WTC11 (cell line): ENCODE results near the gene STAP2.

Experiments
- CREB1 ChIP-seq: sonication (generic); formaldehyde crosslinking; IDR thresholded peaks from 2 replicates; pipeline ENCODE4 v1.8.0; 2023; ENCODE audit warnings: mild to moderate bottlenecking, missing genetic modification reagents
- CREM ChIP-seq: sonication (generic); formaldehyde crosslinking; IDR thresholded peaks from 2 replicates; pipeline ENCODE4 v1.8.1; 2022; ENCODE audit warnings: mild to moderate bottlenecking, missing genetic modification reagents, moderate library complexity
- FOXK1 ChIP-seq: sonication (generic); formaldehyde crosslinking; IDR thresholded peaks from 2 replicates; pipeline ENCODE4 v1.8.0; 2022; ENCODE audit warnings: mild to moderate bottlenecking, moderate library complexity, missing genetic modification reagents
- HMGA2 ChIP-seq: fragments of 250-450 bp; sonication (Bioruptor Pico); IDR thresholded peaks from 2 replicates; pipeline ENCODE4 v1.4.0; 2021; ENCODE audit warnings: mild to moderate bottlenecking, moderate library complexity
- JUN ChIP-seq: sonication (generic); formaldehyde crosslinking; IDR thresholded peaks from 2 replicates; pipeline ENCODE4 v1.8.0; 2023; ENCODE audit warnings: mild to moderate bottlenecking, missing genetic modification reagents
- NR2C2 ChIP-seq: sonication (generic); formaldehyde crosslinking; IDR thresholded peaks from 2 replicates; pipeline ENCODE4 v1.8.0; 2022; ENCODE audit warnings: mild to moderate bottlenecking, missing genetic modification reagents
- SP1 ChIP-seq: sonication (generic); formaldehyde crosslinking; conservative IDR thresholded peaks from 2 replicates; pipeline ENCODE4 v1.8.1; 2022; ENCODE audit warnings: missing genetic modification reagents
- TF ChIP-seq, protein P1 (sequence below): sonication (generic); formaldehyde crosslinking; IDR thresholded peaks from 2 replicates; pipeline ENCODE4 v1.8.1; 2023; ENCODE audit warnings: mild to moderate bottlenecking, moderate library complexity, missing genetic modification reagents
- TF ChIP-seq, protein P2 (sequence below): fragments of 200-600 bp; IDR thresholded peaks from 2 replicates; pipeline ENCODE4 v1.8.0; 2022; ENCODE audit warnings: antibody characterized with exemption
- TF ChIP-seq, protein P3 (sequence below): sonication (generic); formaldehyde crosslinking; IDR thresholded peaks from 2 replicates; pipeline ENCODE4 v1.8.1; 2023; ENCODE audit warnings: mild to moderate bottlenecking, missing genetic modification reagents
- TF ChIP-seq, protein P4 (sequence below): sonication (generic); formaldehyde crosslinking; IDR thresholded peaks from 2 replicates; pipeline ENCODE4 v1.8.0; 2022; ENCODE audit warnings: mild to moderate bottlenecking, missing genetic modification reagents

DNA sequence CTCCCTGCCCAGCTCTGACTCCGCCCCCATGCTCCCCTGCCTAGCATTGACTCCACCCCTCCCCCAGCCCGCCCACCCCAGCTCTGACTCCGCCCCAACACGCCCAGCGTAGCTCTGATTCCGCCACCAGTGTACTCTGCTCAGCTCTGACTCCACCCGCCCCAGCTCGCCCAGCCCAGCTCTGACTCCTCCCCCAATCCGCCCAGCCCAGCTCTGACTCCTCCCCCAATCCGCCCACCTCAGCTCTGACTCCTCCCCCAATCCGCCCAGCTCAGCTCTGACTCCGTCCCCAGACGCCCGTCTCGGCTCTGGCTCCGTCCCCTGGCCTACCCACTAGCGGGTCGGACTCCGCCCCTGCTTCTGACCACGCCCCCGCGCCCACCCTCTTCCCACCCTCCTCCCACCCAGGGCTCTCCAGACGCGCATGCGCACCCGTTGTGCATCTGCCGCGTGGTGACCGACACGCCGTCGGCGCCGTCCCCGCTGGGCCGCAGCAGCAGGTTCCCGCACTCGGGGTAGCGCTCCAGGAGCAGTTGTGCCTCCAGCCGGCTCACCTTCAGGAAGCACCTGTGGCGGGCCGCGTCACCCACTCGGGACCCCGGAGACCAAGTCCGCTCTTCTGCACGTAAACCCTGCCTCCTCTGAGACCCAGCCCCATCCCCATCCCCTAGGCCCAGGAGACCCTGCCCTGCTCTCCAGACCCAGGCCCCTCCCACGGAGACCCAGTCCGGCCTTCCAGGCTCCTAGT, 10.2 kb downstream of the STAP2 start:
- TF ChIP-seq, protein P1, sequence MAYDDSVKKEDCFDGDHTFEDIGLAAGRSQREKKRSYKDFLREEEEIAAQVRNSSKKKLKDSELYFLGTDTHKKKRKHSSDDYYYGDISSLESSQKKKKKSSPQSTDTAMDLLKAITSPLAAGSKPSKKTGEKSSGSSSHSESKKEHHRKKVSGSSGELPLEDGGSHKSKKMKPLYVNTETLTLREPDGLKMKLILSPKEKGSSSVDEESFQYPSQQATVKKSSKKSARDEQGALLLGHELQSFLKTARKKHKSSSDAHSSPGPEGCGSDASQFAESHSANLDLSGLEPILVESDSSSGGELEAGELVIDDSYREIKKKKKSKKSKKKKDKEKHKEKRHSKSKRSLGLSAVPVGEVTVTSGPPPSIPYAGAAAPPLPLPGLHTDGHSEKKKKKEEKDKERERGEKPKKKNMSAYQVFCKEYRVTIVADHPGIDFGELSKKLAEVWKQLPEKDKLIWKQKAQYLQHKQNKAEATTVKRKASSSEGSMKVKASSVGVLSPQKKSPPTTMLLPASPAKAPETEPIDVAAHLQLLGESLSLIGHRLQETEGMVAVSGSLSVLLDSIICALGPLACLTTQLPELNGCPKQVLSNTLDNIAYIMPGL (CRISPR knock-in tag) = no peak
- TF ChIP-seq HMGA2 (CRISPR knock-in tag) = no peak
- TF ChIP-seq, protein P2, sequence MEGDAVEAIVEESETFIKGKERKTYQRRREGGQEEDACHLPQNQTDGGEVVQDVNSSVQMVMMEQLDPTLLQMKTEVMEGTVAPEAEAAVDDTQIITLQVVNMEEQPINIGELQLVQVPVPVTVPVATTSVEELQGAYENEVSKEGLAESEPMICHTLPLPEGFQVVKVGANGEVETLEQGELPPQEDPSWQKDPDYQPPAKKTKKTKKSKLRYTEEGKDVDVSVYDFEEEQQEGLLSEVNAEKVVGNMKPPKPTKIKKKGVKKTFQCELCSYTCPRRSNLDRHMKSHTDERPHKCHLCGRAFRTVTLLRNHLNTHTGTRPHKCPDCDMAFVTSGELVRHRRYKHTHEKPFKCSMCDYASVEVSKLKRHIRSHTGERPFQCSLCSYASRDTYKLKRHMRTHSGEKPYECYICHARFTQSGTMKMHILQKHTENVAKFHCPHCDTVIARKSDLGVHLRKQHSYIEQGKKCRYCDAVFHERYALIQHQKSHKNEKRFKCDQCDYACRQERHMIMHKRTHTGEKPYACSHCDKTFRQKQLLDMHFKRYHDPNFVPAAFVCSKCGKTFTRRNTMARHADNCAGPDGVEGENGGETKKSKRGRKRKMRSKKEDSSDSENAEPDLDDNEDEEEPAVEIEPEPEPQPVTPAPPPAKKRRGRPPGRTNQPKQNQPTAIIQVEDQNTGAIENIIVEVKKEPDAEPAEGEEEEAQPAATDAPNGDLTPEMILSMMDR = no peak
- TF ChIP-seq FOXK1 = peak; percentile 61; the same call in 1 of the 2 replicates
- TF ChIP-seq SP1 (CRISPR knock-in tag) = peak; percentile 100
- no peak for TF ChIP-seq CREB1 (CRISPR knock-in tag)
- TF ChIP-seq, protein P3, sequence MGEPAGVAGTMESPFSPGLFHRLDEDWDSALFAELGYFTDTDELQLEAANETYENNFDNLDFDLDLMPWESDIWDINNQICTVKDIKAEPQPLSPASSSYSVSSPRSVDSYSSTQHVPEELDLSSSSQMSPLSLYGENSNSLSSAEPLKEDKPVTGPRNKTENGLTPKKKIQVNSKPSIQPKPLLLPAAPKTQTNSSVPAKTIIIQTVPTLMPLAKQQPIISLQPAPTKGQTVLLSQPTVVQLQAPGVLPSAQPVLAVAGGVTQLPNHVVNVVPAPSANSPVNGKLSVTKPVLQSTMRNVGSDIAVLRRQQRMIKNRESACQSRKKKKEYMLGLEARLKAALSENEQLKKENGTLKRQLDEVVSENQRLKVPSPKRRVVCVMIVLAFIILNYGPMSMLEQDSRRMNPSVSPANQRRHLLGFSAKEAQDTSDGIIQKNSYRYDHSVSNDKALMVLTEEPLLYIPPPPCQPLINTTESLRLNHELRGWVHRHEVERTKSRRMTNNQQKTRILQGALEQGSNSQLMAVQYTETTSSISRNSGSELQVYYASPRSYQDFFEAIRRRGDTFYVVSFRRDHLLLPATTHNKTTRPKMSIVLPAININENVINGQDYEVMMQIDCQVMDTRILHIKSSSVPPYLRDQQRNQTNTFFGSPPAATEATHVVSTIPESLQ = no peak
- TF ChIP-seq, protein P4, sequence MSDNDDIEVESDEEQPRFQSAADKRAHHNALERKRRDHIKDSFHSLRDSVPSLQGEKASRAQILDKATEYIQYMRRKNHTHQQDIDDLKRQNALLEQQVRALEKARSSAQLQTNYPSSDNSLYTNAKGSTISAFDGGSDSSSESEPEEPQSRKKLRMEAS (CRISPR knock-in tag) = peak; percentile 93
- TF ChIP-seq NR2C2 (CRISPR knock-in tag) = no peak
- TF ChIP-seq CREM = no peak
- TF ChIP-seq JUN (CRISPR knock-in tag) = 0 out of 2 replicates have a peak, but pooled peaks have one; percentile 46
